ENCODE data around the gene RGS17.

GRCh38 chr6:153059311-153059710, 71.8 kb downstream of the RGS17 start:
- TF ChIP-seq, protein P1, sequence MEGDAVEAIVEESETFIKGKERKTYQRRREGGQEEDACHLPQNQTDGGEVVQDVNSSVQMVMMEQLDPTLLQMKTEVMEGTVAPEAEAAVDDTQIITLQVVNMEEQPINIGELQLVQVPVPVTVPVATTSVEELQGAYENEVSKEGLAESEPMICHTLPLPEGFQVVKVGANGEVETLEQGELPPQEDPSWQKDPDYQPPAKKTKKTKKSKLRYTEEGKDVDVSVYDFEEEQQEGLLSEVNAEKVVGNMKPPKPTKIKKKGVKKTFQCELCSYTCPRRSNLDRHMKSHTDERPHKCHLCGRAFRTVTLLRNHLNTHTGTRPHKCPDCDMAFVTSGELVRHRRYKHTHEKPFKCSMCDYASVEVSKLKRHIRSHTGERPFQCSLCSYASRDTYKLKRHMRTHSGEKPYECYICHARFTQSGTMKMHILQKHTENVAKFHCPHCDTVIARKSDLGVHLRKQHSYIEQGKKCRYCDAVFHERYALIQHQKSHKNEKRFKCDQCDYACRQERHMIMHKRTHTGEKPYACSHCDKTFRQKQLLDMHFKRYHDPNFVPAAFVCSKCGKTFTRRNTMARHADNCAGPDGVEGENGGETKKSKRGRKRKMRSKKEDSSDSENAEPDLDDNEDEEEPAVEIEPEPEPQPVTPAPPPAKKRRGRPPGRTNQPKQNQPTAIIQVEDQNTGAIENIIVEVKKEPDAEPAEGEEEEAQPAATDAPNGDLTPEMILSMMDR (IDR thresholded peaks at IDR 0.05), result no peak
- no peak for TF ChIP-seq ZFX (IDR thresholded peaks at IDR 0.05; ENCODE audit: borderline replicate concordance)
